CD4-positive, alpha-beta T cell treated with Interleukin-21 for 1 hour (primary cell): ENCODE data around the gene MEGF6.

Experiments used
- DNase-seq: peaks from one replicate; pipeline ENCODE4 v3.0.0-alpha.2; 2020

The MEGF6 gene

GRCh38 chr1:3552176-3552575, 59.1 kb downstream of the MEGF6 start:
- no peak for DNase-seq

- DNase-seq: no peak
Measured at GRCh38 chr1:3551711-3552110, 59.6 kb downstream of the MEGF6 start.

- no peak for DNase-seq
Measured at GRCh38 chr1:3551290-3551678, 60.0 kb downstream of the MEGF6 start.

- no peak for DNase-seq
Measured at GRCh38 chr1:3550511-3551289, 60.6 kb downstream of the MEGF6 start.

- no peak for DNase-seq
Measured at GRCh38 chr1:3548895-3549294, 62.4 kb downstream of the MEGF6 start.

GRCh38 chr1:3548156-3548893, 63.0 kb downstream of the MEGF6 start:
- no peak for DNase-seq

- DNase-seq: no peak
Measured at GRCh38 chr1:3547055-3548005, 64.0 kb downstream of the MEGF6 start.

- no peak for DNase-seq
Measured at GRCh38 chr1:3546048-3546384, 65.3 kb downstream of the MEGF6 start.

- DNase-seq: no peak
Measured at GRCh38 chr1:3545363-3546047, 65.8 kb downstream of the MEGF6 start.

- no peak for DNase-seq
Measured at GRCh38 chr1:3544040-3544977, 67.0 kb downstream of the MEGF6 start.

- no peak for DNase-seq
Measured at GRCh38 chr1:3543076-3544039, 68.0 kb downstream of the MEGF6 start.

- DNase-seq: no peak
Measured at GRCh38 chr1:3542676-3543075, 68.6 kb downstream of the MEGF6 start.

- DNase-seq: no peak
Measured at GRCh38 chr1:3541936-3542335, 69.4 kb downstream of the MEGF6 start.

- DNase-seq: no peak
Measured at GRCh38 chr1:3541465-3541864, 69.8 kb downstream of the MEGF6 start.

- DNase-seq: no peak
Measured at GRCh38 chr1:3540876-3541275, 70.4 kb downstream of the MEGF6 start.

GRCh38 chr1:3539707-3540425, 71.4 kb downstream of the MEGF6 start:
- no peak for DNase-seq

GRCh38 chr1:3537359-3537758, 73.9 kb downstream of the MEGF6 start:
- no peak for DNase-seq

- DNase-seq: no peak
Measured at GRCh38 chr1:3536420-3537195, 74.7 kb downstream of the MEGF6 start.

GRCh38 chr1:3535732-3536131, 75.6 kb downstream of the MEGF6 start:
- no peak for DNase-seq
